ENCODE measurements around the gene OTOG. TPM values are rescaled to one million over a fixed set of nuclear protein-coding genes. Genes with fewer than 3 reads are reported as not detected.

OTOG gene
- total RNA-seq, 1 experiment from 2014 or later: 5.9 TPM

DNA sequence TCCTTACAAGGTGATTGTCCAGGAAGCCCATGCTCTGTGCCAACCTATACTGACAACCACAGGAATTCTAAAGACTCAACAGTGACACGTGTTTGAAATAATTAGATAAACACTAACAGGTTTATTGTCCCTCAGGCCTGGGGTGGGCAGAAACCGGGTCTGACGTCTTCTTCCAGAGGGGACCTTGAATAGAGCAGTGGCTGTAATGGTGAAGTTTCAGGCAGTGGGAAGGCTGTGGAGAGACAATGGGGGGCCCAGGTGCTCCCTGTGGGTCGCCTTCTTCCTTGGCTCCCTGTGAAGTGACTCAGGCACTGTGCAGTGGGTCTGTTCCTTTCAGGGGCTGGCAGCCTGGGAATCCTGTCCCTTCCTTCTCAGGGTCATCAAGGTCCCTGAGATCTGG, 54.6 kb downstream of the OTOG start:
- Histone ChIP-seq H3K4me1 (peaks cover 41% of the 10 kb centered on the region), H3K4me3 (no peak overlapping the region), H3K9me3 (replicated peaks) (no peaks in the 10 kb centered on the region), H3K36me3 (no peaks in the 10 kb centered on the region), H3K27ac (peak overlapping the region; percentile 73), H3K27me3 (no peaks in the 10 kb centered on the region)
- DNase-seq: no peak

DNA sequence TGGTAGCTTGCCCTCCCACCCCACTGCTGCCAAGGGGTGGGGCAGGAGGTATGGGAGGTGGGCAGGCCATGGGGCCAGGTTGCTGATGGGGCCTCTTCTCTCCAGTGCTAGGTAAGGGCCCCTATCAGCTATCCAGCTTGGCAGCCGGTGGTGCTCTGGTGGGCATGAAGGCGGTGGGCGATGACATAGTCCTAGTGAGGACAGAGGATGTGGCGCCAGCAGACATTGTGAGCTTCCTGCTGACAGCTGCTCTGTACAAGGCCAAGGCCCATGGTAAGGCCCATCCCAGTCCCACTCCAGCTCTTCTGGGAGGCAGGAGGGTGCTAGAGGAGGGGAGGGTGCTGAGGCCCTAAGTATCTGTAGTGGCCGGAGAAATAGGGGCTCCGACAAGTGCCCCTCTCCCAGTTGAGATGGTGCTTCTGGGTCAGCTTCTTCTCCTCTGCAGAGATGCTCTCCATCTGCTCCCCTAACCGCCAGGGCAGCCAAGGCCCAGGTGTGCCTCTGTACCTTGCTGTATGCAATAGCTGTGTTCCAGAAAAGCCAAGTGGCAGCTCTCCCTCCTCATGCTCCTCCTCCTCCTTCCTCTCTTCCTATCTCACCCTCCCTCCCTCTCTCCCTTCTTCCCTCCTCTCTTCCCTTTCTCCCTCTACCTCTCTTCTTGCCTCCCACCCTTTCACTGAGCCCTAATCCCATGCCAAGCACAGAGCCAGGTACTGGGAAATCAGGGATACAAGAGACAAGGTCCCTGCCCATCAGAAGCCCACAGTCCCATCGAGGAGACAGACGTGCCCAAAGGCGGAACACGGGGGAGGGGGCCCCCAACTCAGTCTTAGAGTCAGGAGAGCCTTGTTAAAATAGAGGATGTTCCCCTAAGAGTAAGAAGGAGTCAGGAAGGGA, 55.3 kb downstream of the OTOG start:
- Histone ChIP-seq H3K27ac (peak overlapping the region; percentile 73), H3K9me3 (replicated peaks) (no peaks in the 10 kb centered on the region), H3K4me1 (peaks cover 41% of the 10 kb centered on the region), H3K27me3 (no peaks in the 10 kb centered on the region), H3K4me3 (no peak overlapping the region), H3K36me3 (no peaks in the 10 kb centered on the region)
- DNase-seq: peak in 1 of 2 experiments; percentile 42

- H3K9me3 ChIP-seq (replicated peaks): no peaks in the 10 kb centered on the region
- no peak overlapping the region for H3K4me3 ChIP-seq
- H3K27ac ChIP-seq: no peak overlapping the region
- H3K4me1 ChIP-seq: peaks cover 41% of the 10 kb centered on the region
- no peak for DNase-seq
- no peaks in the 10 kb centered on the region for H3K27me3 ChIP-seq
- H3K36me3 ChIP-seq: no peaks in the 10 kb centered on the region
Observed at GRCh38 chr11:17603056-17603825, 56.2 kb downstream of the OTOG start.

DNA sequence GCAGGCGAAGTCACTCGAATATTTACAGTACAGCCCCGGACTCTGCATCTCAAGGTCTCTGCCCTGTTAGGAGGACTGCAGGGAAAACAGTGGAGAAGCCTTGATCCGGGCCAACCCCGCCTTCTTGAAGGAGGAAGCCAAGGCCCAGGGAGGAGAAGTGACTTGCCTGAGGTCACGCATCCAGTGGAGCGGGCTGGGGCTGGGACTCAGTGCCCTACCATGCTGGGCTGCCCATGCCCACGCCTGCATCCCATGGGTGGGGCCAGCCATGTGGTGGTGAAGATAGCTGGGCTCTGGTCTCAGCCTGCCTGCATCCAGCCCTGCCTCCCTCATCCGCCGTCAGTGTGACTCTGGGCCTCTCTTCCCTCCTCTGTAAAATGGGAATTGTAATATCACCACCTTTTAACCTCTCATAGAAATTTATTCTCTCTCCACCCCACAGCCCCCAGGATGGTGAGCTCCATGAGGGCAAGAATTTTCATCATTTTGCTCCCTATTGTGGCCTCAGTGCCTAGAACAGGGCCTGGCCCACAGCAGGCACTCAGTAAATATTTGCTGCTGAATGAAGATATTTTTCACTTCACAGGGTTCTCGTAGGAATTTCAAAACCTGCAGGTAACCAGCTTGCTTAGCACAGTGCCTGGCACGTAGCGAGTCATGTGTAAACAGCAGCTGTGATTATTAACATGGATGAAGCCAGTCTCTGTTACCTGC, 57.3 kb downstream of the OTOG start:
- Histone ChIP-seq H3K9me3 (replicated peaks) (no peaks in the 10 kb centered on the region), H3K36me3 (no peaks in the 10 kb centered on the region), H3K27me3 (no peaks in the 10 kb centered on the region), H3K4me3 (no peak overlapping the region), H3K27ac (no peak overlapping the region), H3K4me1 (peaks cover 35% of the 10 kb centered on the region)
- no peak for DNase-seq

DNA sequence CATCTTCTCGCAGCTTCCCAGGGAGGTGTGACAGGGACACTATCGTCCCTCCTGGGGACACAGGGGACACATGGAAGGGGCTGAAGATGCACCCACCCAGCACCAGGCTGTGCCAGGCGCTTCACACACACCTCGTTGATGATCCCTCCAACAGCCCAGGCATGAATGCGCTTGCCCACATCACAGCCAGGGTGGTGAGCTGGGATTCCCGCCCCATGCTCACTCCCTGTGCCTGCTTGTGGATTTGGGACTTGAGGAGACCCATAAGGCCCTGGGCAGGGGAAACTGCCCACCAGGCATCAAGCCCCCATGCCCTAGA, 57.8 kb downstream of the OTOG start:
- Histone ChIP-seq H3K4me3 (no peak overlapping the region), H3K4me1 (peaks cover 30% of the 10 kb centered on the region), H3K36me3 (no peaks in the 10 kb centered on the region), H3K9me3 (replicated peaks) (no peaks in the 10 kb centered on the region), H3K27ac (no peak overlapping the region), H3K27me3 (no peaks in the 10 kb centered on the region)
- no peak for DNase-seq

DNA sequence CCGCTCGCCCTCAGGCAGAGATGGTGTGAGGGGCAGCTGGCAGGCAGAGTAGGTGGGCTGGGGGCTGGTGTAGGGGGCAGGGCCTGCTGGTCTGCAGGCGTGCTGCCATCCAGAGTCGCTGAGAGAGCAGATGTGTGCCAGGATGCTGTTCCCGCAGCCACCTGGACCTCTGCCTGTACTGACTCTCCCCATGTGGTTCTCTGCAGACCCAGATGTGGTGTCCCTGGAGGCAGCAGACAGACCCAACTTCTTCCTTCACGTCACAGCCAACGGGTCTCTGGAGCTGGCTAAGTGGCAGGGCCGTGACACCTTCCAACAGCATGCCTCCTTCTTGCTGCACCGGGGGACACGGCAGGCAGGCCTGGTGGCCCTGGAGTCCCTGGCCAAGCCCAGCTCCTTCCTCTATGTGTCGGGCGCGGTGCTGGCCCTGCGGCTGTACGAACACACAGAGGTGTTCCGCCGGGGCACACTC, 58.6 kb downstream of the OTOG start:
- DNase-seq: no peak
- Histone ChIP-seq H3K36me3 (no peaks in the 10 kb centered on the region), H3K9me3 (replicated peaks) (no peaks in the 10 kb centered on the region), H3K27me3 (no peaks in the 10 kb centered on the region), H3K27ac (no peak overlapping the region), H3K4me1 (peaks cover 32% of the 10 kb centered on the region), H3K4me3 (no peak overlapping the region)

DNA sequence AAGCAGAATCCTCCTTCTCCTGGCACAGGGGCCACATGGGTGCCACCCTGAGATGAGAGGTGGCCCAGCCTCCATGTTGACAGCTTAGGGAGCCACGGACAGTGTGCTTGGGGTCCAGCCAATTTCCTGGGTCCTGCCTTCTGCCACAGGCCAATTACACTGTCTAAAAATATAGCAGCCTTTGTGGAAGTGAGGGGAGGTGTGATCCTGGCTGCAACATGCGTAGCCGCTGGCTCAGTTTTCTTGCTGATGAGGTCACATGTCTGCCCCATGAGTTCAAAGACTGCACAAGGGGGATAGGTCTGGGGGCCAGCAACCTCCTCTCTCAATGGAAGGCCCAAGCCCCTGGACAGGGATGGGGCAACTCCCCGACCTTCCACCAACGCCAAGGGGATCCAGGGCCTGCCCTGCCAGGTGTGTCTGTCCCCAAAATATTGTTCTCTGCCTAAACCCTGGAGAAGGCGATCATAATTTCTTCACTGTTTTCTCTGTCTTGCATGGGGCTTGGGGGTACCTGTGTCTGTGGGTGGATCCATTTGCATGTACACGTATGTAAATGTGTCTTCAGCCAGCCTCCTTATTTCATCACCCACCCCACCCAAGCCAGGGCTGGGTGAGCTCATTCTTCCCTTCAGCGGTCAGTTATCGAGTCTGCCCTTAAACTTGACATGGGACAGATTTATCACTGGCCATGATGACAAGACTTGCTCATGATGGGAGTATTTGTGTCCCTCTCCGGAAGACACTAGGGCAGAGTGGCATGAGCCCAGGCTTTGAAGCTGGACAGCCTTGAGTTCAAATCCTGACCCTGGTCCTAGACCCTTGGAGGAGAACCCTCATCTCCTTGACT, 59.4 kb downstream of the OTOG start:
- Histone ChIP-seq H3K4me3 (no peak overlapping the region), H3K27me3 (no peaks in the 10 kb centered on the region), H3K36me3 (no peaks in the 10 kb centered on the region), H3K4me1 (peaks cover 26% of the 10 kb centered on the region), H3K27ac (no peak overlapping the region), H3K9me3 (replicated peaks) (no peaks in the 10 kb centered on the region)
- no peak for DNase-seq

- Histone ChIP-seq H3K4me3 (no peak overlapping the region), H3K36me3 (no peaks in the 10 kb centered on the region), H3K4me1 (peaks cover 20% of the 10 kb centered on the region), H3K9me3 (replicated peaks) (no peaks in the 10 kb centered on the region), H3K27ac (no peak overlapping the region), H3K27me3 (no peaks in the 10 kb centered on the region)
- no peak for DNase-seq
Observed at GRCh38 chr11:17607083-17607429, 60.0 kb downstream of the OTOG start.

DNA sequence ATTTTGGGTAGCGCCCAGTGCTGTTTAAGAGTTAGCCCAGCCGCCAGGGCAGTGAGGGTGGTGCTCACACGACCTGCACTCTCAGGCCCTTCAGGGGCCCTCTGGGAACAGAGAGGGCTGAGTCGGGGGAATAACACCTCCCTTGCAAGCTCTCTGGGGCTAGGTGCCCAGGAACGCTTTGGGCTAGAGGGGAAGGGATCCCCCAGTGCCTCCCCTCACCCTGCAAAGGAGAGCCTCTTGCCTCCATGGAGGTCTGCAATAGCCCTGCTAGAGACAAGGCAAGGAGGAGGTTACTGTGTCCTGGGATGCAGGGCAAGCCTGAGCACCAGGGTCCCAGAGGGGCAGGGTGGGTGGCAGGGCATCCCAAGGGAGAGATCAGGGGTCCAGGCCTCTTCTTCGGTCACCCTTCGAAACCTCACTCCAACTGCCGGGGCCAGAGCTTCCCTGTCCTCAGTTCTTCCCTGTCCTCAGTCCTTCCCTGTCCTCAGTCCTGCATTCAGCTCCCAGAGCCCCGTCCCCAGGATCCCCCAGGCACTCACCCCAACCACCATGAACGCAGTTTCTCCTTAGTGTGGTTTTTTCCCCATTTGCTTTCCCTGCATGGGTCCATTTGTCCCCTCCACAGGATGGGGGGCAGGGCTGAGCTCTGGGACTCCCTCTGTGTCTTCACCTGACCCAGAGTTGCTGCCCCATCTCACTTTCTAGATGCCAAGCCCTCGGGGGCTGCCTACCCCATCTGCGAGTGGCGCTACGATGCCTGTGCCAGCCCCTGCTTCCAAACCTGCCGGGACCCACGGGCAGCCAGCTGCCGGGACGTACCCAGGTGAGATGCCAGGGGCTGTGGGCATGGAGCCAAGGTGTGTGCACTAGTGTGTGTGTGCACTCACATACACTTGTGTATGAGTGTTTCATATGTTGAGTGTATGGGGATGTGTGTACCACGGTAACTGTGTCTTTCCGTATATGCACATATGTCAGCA, 60.8 kb downstream of the OTOG start:
- H3K27me3 ChIP-seq: no peaks in the 10 kb centered on the region
- H3K4me1 ChIP-seq: peaks cover 12% of the 10 kb centered on the region
- H3K4me3 ChIP-seq: no peak overlapping the region
- H3K36me3 ChIP-seq: no peaks in the 10 kb centered on the region
- no peak overlapping the region for H3K27ac ChIP-seq
- no peak for DNase-seq
- no peaks in the 10 kb centered on the region for H3K9me3 ChIP-seq (replicated peaks)

- no peak overlapping the region for H3K4me3 ChIP-seq
- H3K36me3 ChIP-seq: no peaks in the 10 kb centered on the region
- H3K9me3 ChIP-seq (replicated peaks): no peaks in the 10 kb centered on the region
- no peaks in the 10 kb centered on the region for H3K27me3 ChIP-seq
- no peak overlapping the region for H3K27ac ChIP-seq
- DNase-seq: no peak
- H3K4me1 ChIP-seq: peaks cover 9% of the 10 kb centered on the region; the same call in 1 of the 2 replicates
Observed at GRCh38 chr11:17608821-17609220, 61.8 kb downstream of the OTOG start.

GRCh38 chr11:17609291-17610084, 62.4 kb downstream of the OTOG start:
- no peak for DNase-seq
- H3K27me3 ChIP-seq: no peaks in the 10 kb centered on the region
- no peaks in the 10 kb centered on the region for H3K9me3 ChIP-seq (replicated peaks)
- no peak overlapping the region for H3K27ac ChIP-seq
- no peaks in the 10 kb centered on the region for H3K36me3 ChIP-seq
- H3K4me1 ChIP-seq: peaks cover 9% of the 10 kb centered on the region; the same call in 1 of the 2 replicates
- no peak overlapping the region for H3K4me3 ChIP-seq

DNA sequence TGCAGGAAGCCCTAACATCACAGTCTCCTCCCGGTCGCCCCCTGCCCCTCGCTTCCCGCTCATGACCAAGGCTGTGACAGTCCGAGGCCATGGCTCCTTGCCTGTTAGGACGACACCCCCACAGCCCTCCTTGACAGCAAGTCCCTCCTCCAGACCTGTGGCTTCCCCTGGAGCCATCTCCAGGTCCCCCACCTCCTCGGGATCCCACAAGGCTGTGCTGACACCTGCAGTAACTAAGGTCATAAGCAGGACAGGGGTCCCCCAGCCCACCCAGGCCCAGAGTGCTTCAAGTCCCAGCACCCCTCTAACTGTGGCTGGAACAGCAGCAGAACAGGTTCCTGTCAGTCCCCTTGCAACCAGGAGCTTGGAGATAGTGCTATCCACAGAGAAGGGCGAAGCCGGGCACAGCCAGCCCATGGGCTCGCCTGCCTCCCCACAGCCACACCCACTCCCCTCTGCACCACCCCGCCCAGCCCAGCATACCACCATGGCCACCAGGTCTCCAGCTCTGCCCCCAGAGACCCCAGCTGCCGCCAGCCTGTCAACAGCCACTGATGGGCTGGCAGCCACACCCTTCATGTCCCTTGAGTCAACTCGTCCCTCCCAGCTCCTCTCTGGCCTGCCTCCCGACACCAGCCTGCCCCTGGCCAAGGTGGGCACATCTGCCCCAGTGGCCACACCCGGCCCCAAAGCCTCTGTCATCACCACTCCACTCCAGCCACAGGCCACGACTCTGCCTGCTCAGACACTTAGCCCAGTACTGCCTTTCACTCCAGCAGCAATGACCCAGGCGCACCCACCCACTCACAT, 63.2 kb downstream of the OTOG start:
- Histone ChIP-seq H3K36me3 (no peaks in the 10 kb centered on the region), H3K4me1 (peaks cover 9% of the 10 kb centered on the region; the same call in 1 of the 2 replicates), H3K27me3 (no peaks in the 10 kb centered on the region), H3K9me3 (replicated peaks) (no peaks in the 10 kb centered on the region), H3K4me3 (no peak overlapping the region), H3K27ac (no peak overlapping the region)
- DNase-seq: peak; percentile 48 to 65
